ENCODE results near the gene LMCD1. TPM values are rescaled to one million over a fixed set of nuclear protein-coding genes. Genes with fewer than 3 reads are reported as not detected.
A peak's percentile ranks its signal among the peaks of the same experiment; 100 is the strongest.

The LMCD1 gene
- total and polyA plus RNA-seq, 12 donors: 18.6 to 459 (median 45.7) TPM

DNA sequence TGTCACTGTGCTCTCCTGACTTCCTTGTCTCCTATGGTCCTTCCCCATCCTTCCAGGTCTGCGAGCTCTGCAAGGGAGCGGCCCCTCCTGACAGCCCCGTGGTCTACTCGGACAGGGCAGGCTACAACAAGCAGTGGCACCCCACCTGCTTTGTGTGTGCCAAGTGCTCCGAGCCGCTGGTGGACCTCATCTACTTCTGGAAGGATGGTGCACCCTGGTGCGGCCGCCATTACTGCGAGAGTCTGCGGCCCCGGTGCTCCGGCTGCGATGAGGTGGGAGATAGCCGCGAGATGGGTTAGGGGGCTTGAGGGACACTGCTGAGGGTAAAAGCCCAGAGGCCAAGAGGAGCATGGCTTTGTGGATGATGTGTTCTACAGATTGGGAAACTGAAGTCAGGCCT lies 63.8 kb downstream of the LMCD1 start:
- H3K4me3 ChIP-seq: no peak overlapping the region
- ATAC-seq: no peak
- H3K9me3 ChIP-seq: no peaks in the 10 kb centered on the region
- DNase-seq: no peak
- H3K27me3 ChIP-seq: no peaks in the 10 kb centered on the region
- WGBS, 2 donors: 97 to 98% methylated on average over 15 of the region's 15 CpGs
- intact Hi-C loops (cut with DNase I): no loop called here
- H3K36me3 ChIP-seq: peaks cover 0 to 79% (median 25%) of the 10 kb centered on the region in 9 donors
- TF ChIP-seq, protein P1, sequence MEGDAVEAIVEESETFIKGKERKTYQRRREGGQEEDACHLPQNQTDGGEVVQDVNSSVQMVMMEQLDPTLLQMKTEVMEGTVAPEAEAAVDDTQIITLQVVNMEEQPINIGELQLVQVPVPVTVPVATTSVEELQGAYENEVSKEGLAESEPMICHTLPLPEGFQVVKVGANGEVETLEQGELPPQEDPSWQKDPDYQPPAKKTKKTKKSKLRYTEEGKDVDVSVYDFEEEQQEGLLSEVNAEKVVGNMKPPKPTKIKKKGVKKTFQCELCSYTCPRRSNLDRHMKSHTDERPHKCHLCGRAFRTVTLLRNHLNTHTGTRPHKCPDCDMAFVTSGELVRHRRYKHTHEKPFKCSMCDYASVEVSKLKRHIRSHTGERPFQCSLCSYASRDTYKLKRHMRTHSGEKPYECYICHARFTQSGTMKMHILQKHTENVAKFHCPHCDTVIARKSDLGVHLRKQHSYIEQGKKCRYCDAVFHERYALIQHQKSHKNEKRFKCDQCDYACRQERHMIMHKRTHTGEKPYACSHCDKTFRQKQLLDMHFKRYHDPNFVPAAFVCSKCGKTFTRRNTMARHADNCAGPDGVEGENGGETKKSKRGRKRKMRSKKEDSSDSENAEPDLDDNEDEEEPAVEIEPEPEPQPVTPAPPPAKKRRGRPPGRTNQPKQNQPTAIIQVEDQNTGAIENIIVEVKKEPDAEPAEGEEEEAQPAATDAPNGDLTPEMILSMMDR (IDR thresholded peaks at IDR 0.05): no peak
- H3K27ac ChIP-seq: no peak overlapping the region
- peaks cover 4 to 37% (median 24%) of the 10 kb centered on the region in 9 donors for H3K4me1 ChIP-seq

DNA sequence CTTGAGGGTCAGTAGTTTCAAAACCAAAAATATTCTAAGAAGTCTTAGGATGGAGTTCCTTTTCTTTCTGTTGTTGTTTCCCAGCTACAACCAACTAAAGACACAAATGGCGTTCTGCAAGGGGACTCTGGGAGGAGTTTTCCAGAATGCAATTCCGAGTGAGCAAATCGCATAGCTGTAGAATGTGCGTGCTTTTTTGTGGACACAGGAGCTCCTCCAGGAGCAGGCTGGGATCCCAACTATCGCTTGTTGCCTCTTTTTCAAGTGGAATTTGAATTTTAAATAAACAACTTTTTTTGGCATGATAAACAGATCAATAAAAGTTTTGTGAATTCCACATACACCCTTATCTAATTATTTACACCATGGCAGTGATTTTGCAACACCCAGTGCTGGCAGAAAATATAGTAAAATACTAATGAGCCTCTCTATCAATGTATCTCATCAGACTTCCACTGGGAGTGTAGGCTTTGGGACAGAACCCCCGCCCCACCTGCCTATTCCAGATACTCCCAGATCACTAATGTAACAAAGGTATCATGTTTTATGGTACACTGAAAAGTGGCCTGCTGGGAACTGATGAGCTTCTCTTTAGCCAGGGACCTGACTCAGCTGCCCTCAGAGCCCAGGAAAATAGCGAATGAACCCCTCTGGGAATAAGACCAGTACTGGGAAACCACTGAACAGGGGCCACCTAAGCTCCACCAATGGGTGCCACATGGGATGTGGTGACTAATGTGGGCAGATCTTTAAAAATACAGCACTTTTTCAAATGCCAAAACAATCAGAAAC lies 66.4 kb downstream of the LMCD1 start:
- no peaks in the 10 kb centered on the region for H3K9me3 ChIP-seq
- H3K4me3 ChIP-seq: no peak overlapping the region
- H3K27ac ChIP-seq: no peak overlapping the region
- H3K4me1 ChIP-seq: peaks cover 0 to 32% (median 16%) of the 10 kb centered on the region in 9 donors
- ATAC-seq: no peak
- no peak for DNase-seq
- TF ChIP-seq, protein P1 (IDR thresholded peaks at IDR 0.05): no peak
- intact Hi-C loops (cut with DNase I): no loop called here
- WGBS, 2 donors: 94 to 95% methylated on average over 7 of the region's 7 CpGs
- peaks cover 0 to 99% (median 25%) of the 10 kb centered on the region in 9 donors for H3K36me3 ChIP-seq
- H3K27me3 ChIP-seq: no peaks in the 10 kb centered on the region

DNA sequence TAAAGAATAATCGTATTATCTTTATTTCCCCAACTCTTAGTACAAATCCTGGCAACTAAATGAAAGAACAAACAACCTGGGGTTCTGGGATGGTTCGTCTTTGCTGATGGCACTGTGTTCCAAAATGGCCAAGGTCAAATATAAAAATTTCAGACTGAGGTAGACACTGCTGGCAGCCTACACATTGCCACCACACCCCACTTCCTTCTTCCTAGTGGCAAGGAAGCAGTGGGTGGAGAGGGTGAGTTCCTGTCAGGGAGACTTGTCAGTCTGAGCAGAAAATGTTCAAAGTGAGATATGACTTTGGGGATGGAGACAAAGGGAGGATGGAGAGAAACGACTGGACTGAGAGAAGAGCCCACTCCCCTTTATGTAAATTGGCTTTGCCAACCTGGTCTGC lies 69.6 kb downstream of the LMCD1 start:
- Histone ChIP-seq H3K27ac (peak overlapping the region in 7 of 10 donors; percentile 12 to 70 (median 36)), H3K27me3 (no peaks in the 10 kb centered on the region), H3K4me3 (no peak overlapping the region), H3K36me3 (peaks cover 0 to 89% (median 25%) of the 10 kb centered on the region in 9 donors), H3K4me1 (peaks cover 0 to 49% (median 40%) of the 10 kb centered on the region in 9 donors), H3K9me3 (no peaks in the 10 kb centered on the region)
- peak in 6 of 8 donors; percentile 31 to 56 (median 50) for ATAC-seq
- DNase-seq: no peak
- 39 to 79% methylated on average over 2 to 3 of the region's 3 CpGs for WGBS, 2 donors
- TF ChIP-seq, protein P1 (IDR thresholded peaks at IDR 0.05): no peak
- intact Hi-C loops (cut with DNase I): loop anchor here in 1 of 10 donors (5.0 kb wide), 1 partner anchor 69 kb away; the partner anchor contains the start of gene LMCD1

DNA sequence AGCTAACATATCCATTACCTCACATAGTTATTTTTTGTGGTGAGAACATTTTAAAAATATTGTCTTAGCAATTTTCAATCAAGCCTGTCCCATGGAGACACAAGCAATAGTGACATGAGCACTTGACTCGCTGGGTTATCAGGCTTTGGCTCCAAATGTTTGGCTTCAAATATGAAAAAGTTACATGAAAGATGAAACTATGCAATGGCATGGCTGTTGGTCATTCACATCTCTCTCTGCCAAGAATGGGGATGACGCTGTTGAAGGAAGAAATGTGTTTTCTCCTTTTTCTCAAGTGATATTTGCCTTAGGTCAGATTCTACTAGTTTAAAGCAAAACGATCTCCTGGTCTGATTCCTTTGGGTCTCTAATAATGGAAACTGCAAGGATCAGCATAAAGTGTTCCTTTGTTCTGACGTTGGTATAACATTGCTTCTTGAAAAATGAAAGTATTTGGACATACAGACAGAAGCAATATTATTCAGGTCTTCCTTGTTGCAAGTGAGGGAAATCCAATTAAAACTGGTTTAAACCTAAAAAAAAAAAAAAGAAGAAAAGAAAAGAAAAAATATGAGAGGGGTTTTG lies 71.8 kb downstream of the LMCD1 start:
- ATAC-seq (peak in 1 of 8 donors; percentile 30), DNase-seq (no peak)
- Histone ChIP-seq H3K27ac (peak overlapping the region in 5 of 10 donors; percentile 29 to 74 (median 51)), H3K9me3 (peaks cover 0 to 11% (median 0%) of the 10 kb centered on the region in 11 donors), H3K4me3 (no peak overlapping the region), H3K36me3 (peaks cover 0 to 71% (median 8%) of the 10 kb centered on the region in 9 donors), H3K27me3 (no peaks in the 10 kb centered on the region), H3K4me1 (peaks cover 0 to 56% (median 42%) of the 10 kb centered on the region in 9 donors)
- intact Hi-C loops (cut with DNase I): loop anchor here in 1 of 10 donors (5.0 kb wide), 1 partner anchor 71 kb away; the partner anchor contains the start of gene LMCD1
- WGBS, 2 donors: 58 to 62% methylated on average over 4 of the region's 4 CpGs
- TF ChIP-seq, protein P1 (IDR thresholded peaks at IDR 0.05): no peak

Data from heart right ventricle (tissue), 16 donors.